Mucosa of descending colon (tissue), 3 donors: ENCODE data around the gene CBX4. TPM values are rescaled to one million over a fixed set of nuclear protein-coding genes. Genes with fewer than 3 reads are reported as not detected.
A peak's percentile ranks its signal among the peaks of the same experiment; 100 is the strongest.
"Not testable (repeated sequence)": the region's sequence is repeated elsewhere in the genome, so short reads cannot be mapped to it uniquely, and the experiment has no call there.

Experiments used
- ATAC-seq: fragments of 200-7000 bp; cut with Tn5 transposase; one replicate; pipeline ENCODE4 v1.9.1; 2020; ENCODE audit warnings: mild to moderate bottlenecking, moderate library complexity
- DNase-seq, 3 donors: peaks; one replicate each; pipeline ENCODE4 v3.0.0-alpha.2; 2020
- H3K36me3 ChIP-seq: fragments of 200-600 bp; one replicate; pipeline ENCODE4 v1.8.0; 2021; ENCODE audit warnings: low read depth, mild to moderate bottlenecking
- H3K4me1 ChIP-seq: fragments of 200-600 bp; one replicate; pipeline ENCODE4 v1.8.0; 2021; ENCODE audit warnings: low read depth, mild to moderate bottlenecking
- H3K4me3 ChIP-seq: fragments of 200-600 bp; one replicate; pipeline ENCODE4 v1.8.0; 2021; ENCODE audit warnings: mild to moderate bottlenecking
- H3K9me3 ChIP-seq: fragments of 200-600 bp; one replicate; pipeline ENCODE4 v1.8.0; 2021; ENCODE audit warnings: mild to moderate bottlenecking
- intact Hi-C, 2 donors: fragments of 100-400 bp; cut with DNase I in 1 of 2; cut with micrococcal nuclease in 1 of 2; formaldehyde crosslinking; loops; one replicate each; pipeline versions ENCODE4 v1.11.0 to v1.11.1; 2022; cut with DNase I, micrococcal nuclease
- total RNA-seq, 3 donors: library from RNA; stranded (reverse); fragmentation: NEBNext Ultra II Directional in 2 of 3; extraction: Animal tissue kit (Norgen Biotek cat#: 25700) in 2 of 3; gene quantifications; one replicate each; pipeline versions ENCODE4 v1.2.1 to v1.2.4, GENCODE V29; 2021 to 2023
- TF ChIP-seq, protein P1 (sequence below): fragments of 200-600 bp; IDR thresholded peaks from one replicate; pipeline ENCODE4 v1.8.0; 2022; ENCODE audit warnings: antibody characterized with exemption, mild to moderate bottlenecking
- donor health status: DM: no; HTN: no; CAD: no; lungs with moderate emphysema.
- donor health status: DM: no; HTN: no; CAD: no.
- donor health status: DM: no; HTN: yes; CAD: no.

CBX4 gene
- total RNA-seq, 3 donors from 2014 or later: 10.2 to 14.2 (median 13.2) TPM

- intact Hi-C loops: no loop called here
- Histone ChIP-seq H3K4me1 (no peaks in the 10 kb centered on the region), H3K4me3 (no peak overlapping the region), H3K9me3 (no peaks in the 10 kb centered on the region), H3K36me3 (no peaks in the 10 kb centered on the region)
- ATAC-seq (no peak), DNase-seq (peak in 1 of 3 donors; percentile 26)
- TF ChIP-seq, protein P1, sequence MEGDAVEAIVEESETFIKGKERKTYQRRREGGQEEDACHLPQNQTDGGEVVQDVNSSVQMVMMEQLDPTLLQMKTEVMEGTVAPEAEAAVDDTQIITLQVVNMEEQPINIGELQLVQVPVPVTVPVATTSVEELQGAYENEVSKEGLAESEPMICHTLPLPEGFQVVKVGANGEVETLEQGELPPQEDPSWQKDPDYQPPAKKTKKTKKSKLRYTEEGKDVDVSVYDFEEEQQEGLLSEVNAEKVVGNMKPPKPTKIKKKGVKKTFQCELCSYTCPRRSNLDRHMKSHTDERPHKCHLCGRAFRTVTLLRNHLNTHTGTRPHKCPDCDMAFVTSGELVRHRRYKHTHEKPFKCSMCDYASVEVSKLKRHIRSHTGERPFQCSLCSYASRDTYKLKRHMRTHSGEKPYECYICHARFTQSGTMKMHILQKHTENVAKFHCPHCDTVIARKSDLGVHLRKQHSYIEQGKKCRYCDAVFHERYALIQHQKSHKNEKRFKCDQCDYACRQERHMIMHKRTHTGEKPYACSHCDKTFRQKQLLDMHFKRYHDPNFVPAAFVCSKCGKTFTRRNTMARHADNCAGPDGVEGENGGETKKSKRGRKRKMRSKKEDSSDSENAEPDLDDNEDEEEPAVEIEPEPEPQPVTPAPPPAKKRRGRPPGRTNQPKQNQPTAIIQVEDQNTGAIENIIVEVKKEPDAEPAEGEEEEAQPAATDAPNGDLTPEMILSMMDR: no peak
These were observed 16.3 kb upstream of the CBX4 start for GRCh38 chr17:79855331-79856124.

DNA sequence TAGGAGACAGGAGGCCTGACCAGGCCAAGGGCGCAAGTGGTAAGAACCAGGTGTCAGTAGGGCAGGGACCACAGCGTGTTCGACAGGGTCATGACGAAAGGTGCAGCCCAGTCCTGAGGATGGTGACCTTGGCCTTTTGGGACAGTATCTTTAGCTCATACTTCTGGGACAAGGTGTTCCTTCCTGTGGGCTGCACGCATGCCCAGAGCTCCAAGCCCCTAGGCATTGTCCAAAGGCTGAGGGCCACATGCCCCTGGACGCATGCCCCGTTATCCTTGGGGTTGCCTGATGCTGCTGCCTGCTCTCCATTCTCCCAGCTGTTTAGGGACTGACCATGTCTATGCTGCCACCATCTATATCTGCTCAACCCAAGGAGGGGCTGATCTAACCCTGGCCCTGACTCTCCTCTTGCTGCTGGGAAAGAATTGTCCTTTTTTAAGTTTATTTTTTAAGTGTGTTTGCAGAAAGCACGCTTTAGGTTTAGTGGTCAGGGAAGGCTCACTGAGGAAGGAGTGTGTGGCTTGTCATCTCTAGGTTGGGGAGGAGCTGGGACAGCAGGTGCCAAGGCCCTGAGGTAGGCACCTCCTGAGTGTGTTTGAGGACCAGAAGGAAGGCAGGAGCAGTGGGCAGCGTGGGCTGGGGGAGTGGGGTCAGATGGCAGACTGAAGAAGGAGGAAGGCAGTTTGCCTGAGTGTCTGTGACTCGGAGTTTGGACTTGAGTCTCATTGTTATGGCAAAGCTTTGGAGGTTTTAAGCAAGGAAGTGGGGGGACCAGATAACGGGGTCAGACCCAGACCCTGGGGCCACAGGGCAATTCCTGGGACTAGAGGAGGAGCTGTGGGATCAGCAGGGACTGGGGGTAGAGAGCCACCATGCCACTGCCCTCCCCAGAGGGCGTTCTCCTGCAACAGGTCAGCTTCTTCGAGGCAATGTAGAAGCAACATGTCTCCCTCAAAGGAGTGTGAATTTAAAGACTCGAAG, 15.1 kb upstream of the CBX4 start:
- no peaks in the 10 kb centered on the region for H3K4me1 ChIP-seq
- ATAC-seq (no peak), DNase-seq (peak in 1 of 3 donors; percentile 36)
- no peak overlapping the region for H3K4me3 ChIP-seq
- no peaks in the 10 kb centered on the region for H3K9me3 ChIP-seq
- TF ChIP-seq, protein P1: no peak
- intact Hi-C loops: no loop called here
- H3K36me3 ChIP-seq: no peaks in the 10 kb centered on the region

DNA sequence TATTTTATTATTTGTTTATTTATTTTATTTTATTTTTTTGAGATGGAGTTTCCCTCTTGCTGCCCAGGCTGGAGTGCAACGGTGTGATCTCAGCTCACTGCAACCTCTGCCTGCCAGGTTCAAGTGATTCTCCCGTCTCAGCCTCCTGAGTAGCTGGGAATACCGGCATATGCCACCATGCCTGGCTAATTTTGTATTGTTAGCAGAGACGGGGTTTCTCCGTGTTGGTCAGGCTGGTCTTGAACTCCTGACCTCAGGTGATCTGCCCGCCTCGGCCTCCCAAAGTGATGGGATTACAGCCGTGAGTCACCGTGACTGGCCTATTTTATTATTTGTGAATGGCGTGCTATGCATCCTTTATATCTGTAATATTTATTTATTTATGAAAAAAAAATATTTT, 13.9 kb upstream of the CBX4 start:
- intact Hi-C loops, ATAC-seq, H3K9me3 ChIP-seq, H3K36me3 ChIP-seq, DNase-seq, H3K4me1 ChIP-seq, H3K4me3 ChIP-seq: not testable (repeated sequence)

GRCh38 chr17:79852748-79853147, 13.5 kb upstream of the CBX4 start:
- Histone ChIP-seq H3K9me3 (no peaks in the 10 kb centered on the region), H3K4me1 (no peaks in the 10 kb centered on the region), H3K36me3 (no peaks in the 10 kb centered on the region), H3K4me3 (no peak overlapping the region)
- intact Hi-C loops: no loop called here
- TF ChIP-seq, protein P1: no peak
- ATAC-seq (peak; percentile 69), DNase-seq (no peak)

- DNase-seq (peak; percentile 75 to 88 (median 80)), ATAC-seq (peak; percentile 82)
- H3K4me3 ChIP-seq: no peak overlapping the region
- intact Hi-C loops: no loop called here
- no peaks in the 10 kb centered on the region for H3K36me3 ChIP-seq
- TF ChIP-seq, protein P1: no peak
- H3K4me1 ChIP-seq: no peaks in the 10 kb centered on the region
- no peaks in the 10 kb centered on the region for H3K9me3 ChIP-seq
These were observed 12.2 kb upstream of the CBX4 start for GRCh38 chr17:79851461-79851817.
